H9 (cell line): ENCODE results near the gene DHRS4L2. TPM values are rescaled to one million over a fixed set of nuclear protein-coding genes. Genes with fewer than 3 reads are reported as not detected.
"Not testable (repeated sequence)": the region's sequence is repeated elsewhere in the genome, so short reads cannot be mapped to it uniquely, and the experiment has no call there.

ENCODE experiments used
- DNase-seq: peaks from one replicate; pipeline ENCODE4 v3.0.0-alpha.2; 2017
- H2AFZ ChIP-seq: one replicate; pipeline ENCODE4 v1.6.1; 2013; ENCODE audit warnings: mild to moderate bottlenecking, low read length, control low read depth, moderate library complexity
- H2AK5ac ChIP-seq: 2 replicates; pipeline ENCODE4 v1.6.1; 2013; ENCODE audit warnings: low read length, control low read depth, mixed read lengths; ENCODE audit not compliant: insufficient read length
- H2BK120ac ChIP-seq: one replicate; pipeline ENCODE4 v1.6.1; 2013; ENCODE audit warnings: low read depth, mild to moderate bottlenecking, low read length, control low read depth, inconsistent platforms; ENCODE audit not compliant: poor library complexity, severe bottlenecking
- H2BK12ac ChIP-seq: 2 replicates; pipeline ENCODE4 v1.6.1; 2013; ENCODE audit warnings: low read length, control low read depth, mixed read lengths, low read depth; ENCODE audit not compliant: insufficient read length
- H2BK15ac ChIP-seq: 2 replicates; pipeline ENCODE4 v1.6.1; 2013; ENCODE audit warnings: low read depth, low read length, control low read depth
- H2BK20ac ChIP-seq: one replicate; pipeline ENCODE4 v1.6.1; 2013; ENCODE audit warnings: low read depth, mild to moderate bottlenecking, low read length, control low read depth, inconsistent platforms; ENCODE audit not compliant: poor library complexity, severe bottlenecking
- H2BK5ac ChIP-seq: 2 replicates; pipeline ENCODE4 v1.6.1; 2013; ENCODE audit warnings: low read length, control low read depth, mixed read lengths; ENCODE audit not compliant: insufficient read length
- H3K14ac ChIP-seq: 2 replicates; pipeline ENCODE4 v1.6.1; 2013; ENCODE audit warnings: low read length, control low read depth; ENCODE audit not compliant: insufficient read depth
- H3K18ac ChIP-seq: 2 replicates; pipeline ENCODE4 v1.6.1; 2013; ENCODE audit warnings: low read depth, mild to moderate bottlenecking, mixed read lengths, low read length, control low read depth; ENCODE audit not compliant: insufficient read length
- H3K23ac ChIP-seq: 2 replicates; pipeline ENCODE4 v1.6.1; 2013; ENCODE audit warnings: low read length, control low read depth, mixed read lengths, low read depth; ENCODE audit not compliant: insufficient read length
- H3K23me2 ChIP-seq: 2 replicates; pipeline ENCODE4 v1.6.1; 2013; ENCODE audit warnings: low read depth, mild to moderate bottlenecking, mixed read lengths, low read length, control low read depth; ENCODE audit not compliant: insufficient read length, poor library complexity, severe bottlenecking
- H3K27ac ChIP-seq: 2 replicates; pipeline ENCODE4 v1.5.1; 2013; ENCODE audit warnings: low read length, control low read depth, mixed read lengths, low read depth; ENCODE audit not compliant: insufficient read length
- H3K27me3 ChIP-seq: 2 replicates; pipeline ENCODE4 v1.6.1; 2013; ENCODE audit warnings: low read length, control low read depth, inconsistent platforms; ENCODE audit not compliant: insufficient read depth
- H3K4ac ChIP-seq: 2 replicates; pipeline ENCODE4 v1.6.1; 2013; ENCODE audit warnings: low read depth, mild to moderate bottlenecking, control low read depth, inconsistent platforms, low read length, moderate library complexity
- H3K4me1 ChIP-seq: 2 replicates; pipeline ENCODE4 v1.6.1; 2013; ENCODE audit warnings: low read length, control low read depth, inconsistent platforms; ENCODE audit not compliant: insufficient read depth
- H3K4me2 ChIP-seq: 2 replicates; pipeline ENCODE4 v1.6.1; 2013; ENCODE audit warnings: low read length, control low read depth, mixed read lengths; ENCODE audit not compliant: insufficient read length, insufficient read depth
- H3K56ac ChIP-seq: 2 replicates; pipeline ENCODE4 v1.6.1; 2013; ENCODE audit warnings: low read depth, mild to moderate bottlenecking, mixed read lengths, low read length, control low read depth; ENCODE audit not compliant: insufficient read length
- H3K79me1 ChIP-seq: 2 replicates; pipeline ENCODE4 v1.6.1; 2013; ENCODE audit warnings: low read depth, mild to moderate bottlenecking, moderate library complexity, low read length, control low read depth, inconsistent platforms; ENCODE audit not compliant: insufficient read depth, poor library complexity, severe bottlenecking
- H3K79me2 ChIP-seq: 2 replicates; pipeline ENCODE4 v1.6.1; 2013; ENCODE audit warnings: low read length, control low read depth, inconsistent platforms; ENCODE audit not compliant: insufficient read depth
- H3K9ac ChIP-seq: 2 replicates; pipeline ENCODE4 v1.6.1; 2013; ENCODE audit warnings: low read length, control low read depth, mixed read lengths; ENCODE audit not compliant: insufficient read length; ENCODE audit errors: extremely low read depth
- H3K9me3 ChIP-seq: one replicate; pipeline ENCODE4 v1.6.1; 2013; ENCODE audit warnings: low read depth, low read length, inconsistent platforms; ENCODE audit not compliant: control insufficient read depth
- H3T11ph ChIP-seq: one replicate; pipeline ENCODE4 v1.6.1; 2013; ENCODE audit warnings: mild to moderate bottlenecking, low read length, control low read depth, inconsistent platforms
- H4K20me1 ChIP-seq: one replicate; pipeline ENCODE4 v1.6.1; 2013; ENCODE audit not compliant: control insufficient read depth, insufficient read length, insufficient read depth
- H4K5ac ChIP-seq: 2 replicates; pipeline ENCODE4 v1.6.1; 2013; ENCODE audit warnings: low read depth, mild to moderate bottlenecking, mixed read lengths, low read length, control low read depth; ENCODE audit not compliant: insufficient read length
- H4K8ac ChIP-seq: replicated peaks from 2 replicates; pipeline ENCODE4 v1.6.1; 2013; ENCODE audit warnings: low read length, control low read depth, mixed read lengths, low read depth; ENCODE audit not compliant: insufficient read length
- H4K91ac ChIP-seq: 2 replicates; pipeline ENCODE4 v1.6.1; 2013; ENCODE audit warnings: low read depth, mild to moderate bottlenecking, moderate library complexity, mixed read lengths, low read length, control low read depth; ENCODE audit not compliant: insufficient read length
- H3K27ac Mint-ChIP-seq, 3 experiments: 2 replicates in 2 of 3; 3 replicates in 1 of 3; pipeline ENCODE4 v1.8.0; 2020 to 2021; ENCODE audit warnings: mixed read lengths in 3 of 3, mild to moderate bottlenecking in 1 of 3, moderate library complexity in 1 of 3
- H3K27me3 Mint-ChIP-seq: 2 replicates; pipeline ENCODE4 v1.8.0; 2021; ENCODE audit warnings: low read depth, mild to moderate bottlenecking, moderate library complexity, mixed read lengths
- H3K36me3 Mint-ChIP-seq, 3 experiments: 2 replicates in 2 of 3; 3 replicates in 1 of 3; pipeline ENCODE4 v1.8.0; 2020 to 2021; ENCODE audit warnings: low read depth in 3 of 3, mixed read lengths in 3 of 3; ENCODE audit not compliant: insufficient read depth in 1 of 3
- H3K4me1 Mint-ChIP-seq, 2 experiments: 2 replicates each; pipeline ENCODE4 v1.8.0; 2020; ENCODE audit warnings: mixed read lengths in 2 of 2
- H3K4me3 Mint-ChIP-seq, 2 experiments: 2 replicates in 1 of 2; 3 replicates in 1 of 2; pipeline ENCODE4 v1.8.0; 2020 to 2021; ENCODE audit warnings: mild to moderate bottlenecking in 2 of 2, mixed read lengths in 2 of 2, moderate library complexity in 1 of 2
- H3K9me3 Mint-ChIP-seq, 2 experiments: 2 replicates in 1 of 2; 3 replicates in 1 of 2; pipeline ENCODE4 v1.8.0; 2020; ENCODE audit warnings: mild to moderate bottlenecking in 2 of 2, mixed read lengths in 2 of 2, moderate library complexity in 1 of 2
- WGBS: extraction: QIAGEN DNeasy Blood & Tissue Kit; methylation state at CpG from one replicate; pipeline ENCODE4 v1.1.7; 2013; ENCODE audit warnings: missing lambda C conversion rate, low lambda C conversion rate, mixed read lengths; ENCODE audit not compliant: insufficient read length; ENCODE audit errors: extremely low coverage; 5-methylcytosine and 5-hydroxymethylcytosine counted together
- total RNA-seq: library from RNA; stranded (reverse); gene quantifications from 2 replicates; pipeline ENCODE4 v1.2.1, GENCODE V29; 2021

The DHRS4L2 gene
- total RNA-seq, 1 experiment from 2014 or later, result 10.2 TPM

- H3K4me2 ChIP-seq, H2AK5ac ChIP-seq, H3K36me3 Mint-ChIP-seq, H3K4me1 Mint-ChIP-seq, H3K79me1 ChIP-seq, H3K4ac ChIP-seq, H2BK15ac ChIP-seq, H3K27ac ChIP-seq, H4K8ac ChIP-seq, H3K18ac ChIP-seq, DNase-seq, H3K27me3 ChIP-seq, H2BK120ac ChIP-seq, H3K23me2 ChIP-seq, H3K23ac ChIP-seq, H4K91ac ChIP-seq, H3K27ac Mint-ChIP-seq, H4K5ac ChIP-seq, H3K4me3 Mint-ChIP-seq, H2AFZ ChIP-seq, H4K20me1 ChIP-seq, H3K9ac ChIP-seq, H3K79me2 ChIP-seq, H2BK20ac ChIP-seq, H3K56ac ChIP-seq, H3K9me3 ChIP-seq, H3T11ph ChIP-seq, H3K4me1 ChIP-seq, H2BK12ac ChIP-seq, H2BK5ac ChIP-seq, H3K14ac ChIP-seq: not testable (repeated sequence)
- Mint-ChIP-seq H3K27me3 (peaks cover 39% of the 10 kb centered on the region), H3K9me3 (peaks cover 11 to 19% of the 10 kb centered on the region in 2 experiments; a peak in 4 of 5 replicates)
- WGBS, result no CpG with 5 or more reads among the region's 3 CpGs
These were observed 31.8 kb downstream of the DHRS4L2 start for GRCh38 chr14:24020520-24020919.

- not testable (repeated sequence) for H3T11ph ChIP-seq, H3K23ac ChIP-seq, H3K4ac ChIP-seq, DNase-seq, H3K23me2 ChIP-seq, H4K91ac ChIP-seq, H3K79me1 ChIP-seq, H3K4me1 ChIP-seq, H3K27ac ChIP-seq, H2BK20ac ChIP-seq, H4K8ac ChIP-seq, H3K9ac ChIP-seq, H2BK12ac ChIP-seq, H2BK5ac ChIP-seq, H2AFZ ChIP-seq, H2AK5ac ChIP-seq, H3K79me2 ChIP-seq, H3K4me2 ChIP-seq, H3K9me3 ChIP-seq, H3K4me3 Mint-ChIP-seq, H3K36me3 Mint-ChIP-seq, H3K14ac ChIP-seq, H2BK15ac ChIP-seq, H2BK120ac ChIP-seq, H3K4me1 Mint-ChIP-seq, H3K56ac ChIP-seq, H3K27me3 ChIP-seq, H3K9me3 Mint-ChIP-seq, H3K18ac ChIP-seq, H4K5ac ChIP-seq, H4K20me1 ChIP-seq, H3K27ac Mint-ChIP-seq
- peaks cover 41% of the 10 kb centered on the region for H3K27me3 Mint-ChIP-seq
- no CpG with 5 or more reads among the region's 3 CpGs for WGBS
These were observed 36.2 kb downstream of the DHRS4L2 start for GRCh38 chr14:24024939-24025418.
